ENCODE results near the gene ASF1B.

DNA sequence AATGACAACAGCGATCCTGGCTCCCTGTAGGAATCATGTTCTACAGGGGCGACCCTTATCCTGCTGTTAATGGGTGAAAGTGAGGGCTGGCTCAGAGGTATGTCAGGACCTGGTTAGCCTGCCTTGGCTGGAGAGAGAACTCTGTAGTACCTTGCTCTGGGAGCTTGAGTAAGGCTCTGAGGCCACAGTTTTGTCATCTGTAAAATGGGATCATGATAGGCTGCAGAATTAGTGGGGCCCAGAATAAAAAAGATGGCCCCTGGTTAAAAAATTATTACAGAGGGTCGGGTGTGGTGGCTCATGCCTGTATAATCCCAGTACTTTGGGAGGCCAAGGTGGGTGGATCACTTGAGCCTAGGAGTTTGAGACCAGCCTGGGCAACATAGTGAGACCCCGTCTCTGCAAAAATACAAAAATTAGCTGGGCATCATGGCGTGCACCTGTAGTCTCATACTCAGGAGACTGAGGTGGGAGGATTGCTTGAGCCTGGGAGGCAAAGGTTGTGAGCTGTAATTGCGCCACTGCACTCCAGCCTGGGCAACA is 35.3 kb downstream of the ASF1B start:
- TF ChIP-seq, protein P1, sequence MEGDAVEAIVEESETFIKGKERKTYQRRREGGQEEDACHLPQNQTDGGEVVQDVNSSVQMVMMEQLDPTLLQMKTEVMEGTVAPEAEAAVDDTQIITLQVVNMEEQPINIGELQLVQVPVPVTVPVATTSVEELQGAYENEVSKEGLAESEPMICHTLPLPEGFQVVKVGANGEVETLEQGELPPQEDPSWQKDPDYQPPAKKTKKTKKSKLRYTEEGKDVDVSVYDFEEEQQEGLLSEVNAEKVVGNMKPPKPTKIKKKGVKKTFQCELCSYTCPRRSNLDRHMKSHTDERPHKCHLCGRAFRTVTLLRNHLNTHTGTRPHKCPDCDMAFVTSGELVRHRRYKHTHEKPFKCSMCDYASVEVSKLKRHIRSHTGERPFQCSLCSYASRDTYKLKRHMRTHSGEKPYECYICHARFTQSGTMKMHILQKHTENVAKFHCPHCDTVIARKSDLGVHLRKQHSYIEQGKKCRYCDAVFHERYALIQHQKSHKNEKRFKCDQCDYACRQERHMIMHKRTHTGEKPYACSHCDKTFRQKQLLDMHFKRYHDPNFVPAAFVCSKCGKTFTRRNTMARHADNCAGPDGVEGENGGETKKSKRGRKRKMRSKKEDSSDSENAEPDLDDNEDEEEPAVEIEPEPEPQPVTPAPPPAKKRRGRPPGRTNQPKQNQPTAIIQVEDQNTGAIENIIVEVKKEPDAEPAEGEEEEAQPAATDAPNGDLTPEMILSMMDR (conservative IDR thresholded peaks at IDR 0.05 in 1 of 2, IDR thresholded peaks at IDR 0.05 in 1 of 2; ENCODE audit: extremely low read depth in 1 of 2, insufficient read depth in 1 of 2, low read depth in 1 of 2, low read length in 2 of 2): no peak
- no peak for TF ChIP-seq EZH2 (IDR thresholded peaks at IDR 0.05; ENCODE audit: borderline replicate concordance, low read length)
